Myocyte (in vitro differentiated cells): ENCODE data around the gene SMIM15. TPM values are rescaled to one million over a fixed set of nuclear protein-coding genes. Genes with fewer than 3 reads are reported as not detected.
"Not testable (repeated sequence)": the region's sequence is repeated elsewhere in the genome, so short reads cannot be mapped to it uniquely, and the experiment has no call there.

Experiments
- DNase-seq: peaks from one replicate; pipeline ENCODE4 v3.0.0-alpha.2; 2012; ENCODE audit warnings: low read depth
- polyA plus RNA-seq: library from polyadenylated mRNA; unstranded; fragments of >200 nt; gene quantifications from one replicate; pipeline ENCODE4 v1.2.1, GENCODE V29; 2012; ENCODE audit warnings: missing spikeins
- total RNA-seq: library from RNA; depleted of rRNA; stranded (reverse); fragments of >200 nt; gene quantifications from 2 replicates; pipeline ENCODE4 v1.2.3, GENCODE V29; 2014

SMIM15 gene
- 25.4 and 26.6 TPM in 2 replicates for total RNA-seq
- polyA plus RNA-seq, result 34.2 TPM

GRCh38 chr5:61162010-61162831, at the start of gene SMIM15:
SMIM15 (minus strand) TSS chr5:61162468; CDS start chr5:61160171, 2,297 bp downstream.
- DNase-seq, result peak; percentile 94

- no peak for DNase-seq
Observed at GRCh38 chr5:61207884-61208283, 45.6 kb upstream of the SMIM15 start.

DNA sequence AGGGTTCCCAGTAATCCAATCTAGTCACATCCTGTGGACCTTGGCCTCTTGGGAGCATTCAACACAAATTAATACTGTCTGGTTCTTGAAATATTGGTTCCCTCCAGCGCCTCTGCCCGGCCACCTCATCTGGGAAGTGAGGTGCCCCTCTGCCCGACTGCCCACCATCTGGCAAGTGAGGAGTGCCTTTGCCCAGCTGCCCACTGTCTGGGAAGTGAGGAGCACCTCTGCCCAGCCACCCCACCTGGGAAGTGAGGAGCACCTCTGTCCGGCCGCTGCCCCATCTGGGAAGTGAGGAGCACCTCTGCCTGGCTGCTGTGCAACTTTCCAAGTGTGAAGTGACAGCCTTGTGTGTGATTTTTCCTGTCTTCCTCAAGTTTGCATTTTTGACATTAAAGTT, 42.7 kb upstream of the SMIM15 start:
- no peak for DNase-seq

DNA sequence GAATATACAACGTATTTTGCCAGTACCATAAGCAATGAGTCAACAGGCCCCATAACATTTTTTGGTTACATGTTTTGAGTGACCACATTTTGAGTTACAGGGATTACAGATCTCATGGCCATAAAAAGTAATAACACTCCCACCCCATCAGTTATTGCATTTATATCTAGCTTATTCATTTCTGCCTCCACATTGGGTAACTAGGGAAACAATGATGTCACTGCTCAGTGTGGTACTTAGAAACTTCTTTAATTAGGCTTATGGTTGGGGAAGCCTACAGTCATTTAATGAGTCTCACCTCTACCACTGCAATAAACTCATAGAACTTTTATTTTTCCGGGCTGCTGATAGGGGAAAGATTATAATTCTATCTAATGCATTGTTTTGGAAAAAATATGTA, 39.9 kb upstream of the SMIM15 start:
- DNase-seq, result peak; percentile 11

- peak; percentile 72 for DNase-seq
Observed at GRCh38 chr5:61200582-61201155, 38.4 kb upstream of the SMIM15 start.

DNA sequence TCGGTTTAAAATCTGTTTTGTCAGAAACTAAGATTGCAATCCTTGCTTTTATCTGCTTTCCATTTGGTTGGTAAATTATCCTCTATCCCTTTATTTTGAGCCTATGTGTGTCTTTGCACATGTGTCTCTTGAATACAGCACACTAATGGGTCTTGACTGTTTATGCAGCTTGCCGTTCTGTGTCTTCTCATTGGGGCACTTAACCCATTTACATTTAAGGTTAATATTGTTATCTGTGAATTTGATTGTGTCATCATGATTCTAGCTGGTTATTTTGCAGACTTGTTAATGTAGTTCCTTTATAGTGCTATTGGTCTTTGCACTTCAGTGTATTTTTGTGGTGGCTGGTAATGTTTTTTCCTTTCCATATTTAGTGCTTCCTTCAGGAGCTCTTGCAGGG, 36.3 kb upstream of the SMIM15 start:
- no peak for DNase-seq

- DNase-seq, result not testable (repeated sequence)
Observed at GRCh38 chr5:61187826-61188225, 25.6 kb upstream of the SMIM15 start.

DNA sequence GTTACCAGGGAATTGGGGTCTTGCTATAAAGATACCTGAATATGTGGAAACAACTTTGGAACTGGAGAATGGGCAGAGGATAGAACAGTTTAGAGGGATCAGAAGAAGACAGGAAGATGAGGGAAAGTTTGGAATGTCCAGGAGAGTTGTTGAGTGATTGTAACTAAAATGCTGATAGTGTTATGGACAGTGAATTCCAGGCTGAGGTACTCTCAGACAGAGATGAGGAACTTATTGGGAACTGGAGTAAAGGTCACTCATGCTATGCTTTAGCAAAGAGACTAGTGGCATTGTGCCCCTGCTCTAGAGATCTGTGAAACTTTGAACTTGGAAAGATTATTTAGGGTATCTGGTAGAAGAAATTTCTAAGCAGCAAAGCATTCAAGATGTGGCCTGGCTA, 25.1 kb upstream of the SMIM15 start:
- not testable (repeated sequence) for DNase-seq

GRCh38 chr5:61186634-61187033, 24.4 kb upstream of the SMIM15 start:
- DNase-seq, result no peak

DNA sequence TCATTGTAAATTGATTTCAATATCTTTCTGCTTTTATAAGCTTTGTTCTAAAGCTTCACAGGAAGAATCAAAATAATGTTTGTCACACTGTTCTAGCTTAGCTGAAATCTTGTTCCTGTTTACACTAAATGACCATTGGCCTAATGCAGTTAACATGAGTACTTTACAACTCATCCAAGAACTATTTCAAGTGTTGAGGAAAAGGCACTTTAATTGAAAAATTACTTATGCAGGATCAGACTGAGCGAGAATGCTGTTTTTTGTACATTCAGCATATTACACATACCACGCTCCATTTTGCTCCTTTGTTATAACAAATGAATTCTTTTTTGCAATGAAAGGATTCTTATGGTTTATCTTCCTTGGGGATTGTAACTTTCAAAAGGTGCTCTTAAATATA, 22.4 kb upstream of the SMIM15 start:
- DNase-seq, result no peak

DNA sequence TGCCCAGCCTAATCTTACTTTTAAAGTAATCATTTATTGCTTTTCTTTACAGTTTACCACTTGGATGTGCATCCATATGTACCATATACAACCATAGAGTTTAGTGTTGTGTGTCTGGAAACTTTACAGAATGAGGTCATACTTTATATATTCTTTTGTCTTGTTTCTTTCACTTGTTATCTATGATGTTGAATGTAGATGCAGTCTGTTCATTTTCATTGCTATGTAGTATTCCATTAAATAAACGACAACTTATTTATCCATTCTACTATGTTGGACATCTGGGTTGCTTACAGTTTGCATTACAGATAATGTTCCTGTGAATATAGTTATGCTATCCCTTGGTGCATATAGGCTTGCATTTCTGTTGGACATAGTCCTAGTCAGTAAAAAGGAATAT, 21.3 kb upstream of the SMIM15 start:
- no peak for DNase-seq

- no peak for DNase-seq
Observed at GRCh38 chr5:61182449-61182848, 20.2 kb upstream of the SMIM15 start.

- DNase-seq, result no peak
Observed at GRCh38 chr5:61180886-61181285, 18.6 kb upstream of the SMIM15 start.

DNA sequence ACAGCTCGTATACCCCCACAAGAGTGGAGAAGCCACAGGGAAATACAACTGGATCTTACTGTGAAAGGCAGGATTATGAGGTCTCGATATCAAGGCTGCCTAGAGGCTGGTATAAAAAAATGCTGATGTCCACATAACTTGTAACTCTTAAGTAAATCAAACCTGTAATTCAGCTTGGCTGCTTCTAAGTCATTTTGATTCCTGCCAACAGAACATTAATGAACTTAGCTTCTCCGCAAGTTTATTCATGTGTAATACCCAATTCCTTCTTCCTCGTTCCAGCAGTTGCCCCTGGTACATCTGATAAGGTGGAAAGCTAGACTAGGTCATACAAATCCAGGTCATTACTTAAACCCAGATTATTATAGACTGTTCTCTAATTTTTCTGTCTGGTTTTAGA, 16.4 kb upstream of the SMIM15 start:
- no peak for DNase-seq

DNA sequence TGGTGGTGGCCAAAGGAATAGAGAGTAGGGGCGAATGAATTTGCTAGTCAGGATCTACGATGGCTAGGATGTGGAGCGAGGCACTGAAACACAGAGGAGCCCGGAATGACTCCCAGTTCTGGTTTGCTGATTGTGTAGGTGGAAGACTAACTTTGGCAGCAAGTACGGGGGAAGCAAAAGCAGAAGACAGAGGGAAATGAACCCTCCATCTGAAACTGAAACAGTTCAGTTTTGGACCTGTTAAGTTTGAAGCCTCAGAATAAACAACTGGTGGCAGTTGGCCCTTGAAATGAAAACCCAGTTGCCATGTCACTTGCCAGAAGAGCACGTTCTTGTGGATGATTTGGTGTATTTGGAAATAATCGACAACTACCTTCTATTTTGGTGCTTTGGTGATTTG, 15.4 kb upstream of the SMIM15 start:
- DNase-seq, result no peak

DNA sequence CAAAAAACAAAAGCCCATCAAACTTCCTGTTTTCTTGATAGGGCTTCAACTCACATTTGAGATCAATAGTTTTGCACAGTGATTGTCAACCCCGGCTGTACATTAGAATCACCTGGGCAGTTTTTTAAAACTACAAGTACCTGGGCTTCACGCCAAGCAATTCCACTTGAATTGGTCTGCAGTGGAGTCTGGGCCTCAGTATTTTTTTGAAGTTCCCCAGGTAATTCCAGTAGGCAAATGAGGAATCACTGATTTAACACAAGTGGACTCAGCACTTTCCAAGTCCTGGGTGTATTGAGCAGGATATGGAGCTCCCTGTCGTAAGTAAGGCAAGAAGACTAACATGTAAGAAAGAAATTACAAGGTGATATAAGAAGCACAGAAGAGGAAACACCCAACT, 14.8 kb upstream of the SMIM15 start:
- DNase-seq, result no peak

GRCh38 chr5:61176631-61177030, 14.4 kb upstream of the SMIM15 start:
- no peak for DNase-seq

GRCh38 chr5:61171479-61171878, 9.2 kb upstream of the SMIM15 start:
- DNase-seq, result no peak

DNA sequence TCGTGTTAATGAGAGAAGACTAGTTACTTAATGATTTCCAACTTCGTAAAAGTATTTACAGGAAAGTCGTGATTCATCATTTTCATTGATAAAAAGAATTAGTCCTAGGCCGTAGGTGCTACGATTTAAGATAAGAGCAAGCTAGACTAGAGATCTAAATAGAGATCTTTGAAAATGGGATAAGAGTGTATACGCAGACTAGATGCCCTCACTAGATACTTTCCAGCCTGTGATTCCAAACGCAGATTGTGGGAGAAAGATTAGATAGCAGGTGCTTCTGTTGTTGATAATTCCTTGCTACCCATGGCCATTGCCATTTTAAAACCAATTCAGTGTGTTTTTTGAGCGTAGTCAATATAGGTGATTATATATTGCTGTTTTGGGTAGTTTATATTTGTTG, 6.7 kb upstream of the SMIM15 start:
- DNase-seq, result no peak

DNA sequence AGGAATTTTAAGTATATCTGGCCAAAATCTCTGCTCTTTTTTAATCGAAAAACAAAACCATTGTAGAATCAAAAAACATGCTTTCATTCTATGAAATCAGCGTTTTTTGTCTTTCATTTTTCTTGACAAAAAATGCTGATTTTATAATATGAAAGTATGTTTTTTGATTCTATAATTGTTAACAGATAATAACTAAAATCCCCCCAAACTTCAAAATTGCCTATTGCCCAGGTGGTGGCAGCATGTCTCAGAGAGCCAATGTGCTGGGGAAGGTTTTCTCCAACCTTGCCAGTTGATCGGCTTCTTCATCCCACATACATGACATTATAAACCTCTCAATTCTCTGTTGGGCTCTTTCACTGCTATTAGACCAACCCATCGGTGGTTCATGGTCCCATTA, 5.1 kb upstream of the SMIM15 start:
- DNase-seq, result peak; percentile 49

DNA sequence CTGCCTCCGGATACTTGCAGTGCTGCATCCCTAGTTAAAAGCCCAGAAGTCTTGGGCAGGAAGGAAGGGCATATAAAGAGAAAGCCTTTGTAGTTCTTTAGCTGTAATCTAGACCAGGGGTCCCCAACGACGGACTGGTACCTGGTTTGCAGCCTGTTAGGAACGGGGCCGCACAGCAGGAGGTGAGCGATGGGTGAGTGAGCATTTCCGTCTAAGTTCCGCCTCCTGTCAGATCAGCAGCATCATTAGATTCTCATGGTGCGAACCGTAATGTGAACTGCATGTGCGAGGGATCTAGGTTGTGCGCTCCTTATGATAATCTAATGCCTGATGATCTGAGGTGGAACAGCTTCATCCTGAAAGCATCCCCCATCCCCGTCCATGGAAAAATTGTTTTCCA, 1.6 kb upstream of the SMIM15 start:
- DNase-seq, result no peak

DNA sequence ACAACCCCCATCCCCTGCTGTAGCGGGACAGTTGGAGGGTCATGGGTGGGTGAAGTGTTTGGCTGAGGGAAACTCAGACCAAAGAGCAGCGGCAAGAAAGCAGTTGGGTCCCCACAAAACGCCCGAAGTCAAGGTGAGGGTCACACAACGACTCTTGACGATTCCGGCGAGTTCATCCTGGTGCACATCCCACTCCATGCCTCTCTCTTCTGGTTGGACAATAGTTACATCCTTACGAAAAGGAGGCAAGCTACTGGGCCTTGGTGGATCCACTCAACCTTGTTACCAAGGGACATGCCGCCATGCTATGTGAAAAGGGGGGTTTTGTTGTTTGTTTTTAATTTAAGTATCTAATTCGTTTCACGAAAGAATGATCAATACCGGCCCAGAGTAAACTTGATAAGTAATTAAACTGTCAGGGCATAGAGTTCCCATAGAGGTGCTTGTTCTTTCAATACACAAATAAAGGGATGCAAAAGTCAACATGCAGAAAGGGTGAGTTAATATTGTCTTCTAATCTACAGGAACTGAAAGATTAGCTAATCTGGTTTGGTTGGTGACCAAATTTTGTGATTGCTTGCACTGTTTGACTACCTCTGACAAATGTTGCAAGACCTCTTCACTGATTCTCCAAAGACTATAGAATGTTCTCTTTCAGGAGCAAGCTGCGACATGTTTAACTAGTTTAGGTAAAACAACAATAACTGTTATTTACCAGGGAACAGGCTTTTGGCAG, 732 bp upstream of the SMIM15 start:
- no peak for DNase-seq
